GM21367 (cell line): ENCODE data around the gene CHIA.

ENCODE experiments used
- ATAC-seq: cut with Tn5 transposase; IDR thresholded peaks from one replicate; pipeline ENCODE4 v1.9.1; 2021; ENCODE audit not compliant: unreplicated experiment

CHIA gene

DNA sequence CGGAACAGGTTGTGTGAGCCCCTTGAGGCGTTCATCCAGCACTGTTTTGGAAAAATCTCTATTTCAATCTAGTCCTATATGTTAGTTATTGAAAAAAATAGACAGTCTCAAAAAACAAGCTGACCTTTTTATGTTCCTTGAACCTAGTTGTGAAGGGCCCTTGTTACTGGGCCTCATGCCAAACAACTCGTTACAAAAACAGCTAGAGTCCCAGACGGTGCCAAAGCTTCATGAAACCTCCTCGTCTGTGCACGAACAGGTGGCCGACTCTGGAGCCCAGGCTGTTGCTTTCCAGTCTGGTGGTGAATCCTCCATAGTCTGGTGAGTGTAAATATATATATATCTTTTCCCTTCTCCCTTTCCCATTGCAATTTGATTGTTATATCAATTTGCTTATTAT, at the start of gene CHIA:
Gene CHIA (plus strand): TSS at position 222 of the 400 bp plus-strand sequence. CDS start 19,617 bp downstream, outside the sequence.
- no peak for ATAC-seq

GRCh38 chr1:111241797-111242196, 48.9 kb upstream of the CHIA start:
- ATAC-seq: no peak

DNA sequence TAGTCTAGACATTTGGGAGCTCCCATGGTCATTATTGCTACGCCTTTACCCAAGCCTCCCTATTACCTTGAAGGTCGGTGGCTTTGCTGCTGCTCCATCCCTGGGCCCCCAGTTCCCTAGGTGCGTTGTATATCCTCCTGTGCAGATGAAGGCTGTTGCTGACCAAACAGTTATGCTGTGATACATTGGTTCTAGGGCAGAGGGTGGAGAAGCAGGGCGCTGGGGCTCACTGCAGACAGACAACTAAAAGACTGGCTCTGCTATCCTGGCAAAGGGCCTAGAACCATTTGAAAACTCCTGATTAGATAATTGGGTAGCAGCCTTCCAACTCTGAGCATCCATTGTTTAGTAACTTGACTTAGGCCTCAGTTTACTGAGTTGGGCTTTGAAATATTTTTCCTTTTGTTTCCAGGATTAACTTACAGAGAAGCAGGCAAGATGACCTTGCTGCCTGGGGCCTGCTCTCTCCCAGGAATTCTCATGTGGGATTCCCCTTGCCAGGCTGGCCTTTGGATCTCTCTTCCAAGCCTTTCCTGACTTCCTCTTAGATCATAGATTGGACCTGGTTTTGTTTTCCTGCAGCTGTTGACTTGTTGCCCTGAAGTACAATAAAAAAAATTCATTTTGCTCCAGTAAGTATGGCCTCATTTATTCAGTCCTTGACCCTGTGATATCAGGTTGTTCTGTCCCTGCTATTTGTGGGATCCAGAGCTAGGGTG, 47.7 kb upstream of the CHIA start:
- ATAC-seq: no peak

DNA sequence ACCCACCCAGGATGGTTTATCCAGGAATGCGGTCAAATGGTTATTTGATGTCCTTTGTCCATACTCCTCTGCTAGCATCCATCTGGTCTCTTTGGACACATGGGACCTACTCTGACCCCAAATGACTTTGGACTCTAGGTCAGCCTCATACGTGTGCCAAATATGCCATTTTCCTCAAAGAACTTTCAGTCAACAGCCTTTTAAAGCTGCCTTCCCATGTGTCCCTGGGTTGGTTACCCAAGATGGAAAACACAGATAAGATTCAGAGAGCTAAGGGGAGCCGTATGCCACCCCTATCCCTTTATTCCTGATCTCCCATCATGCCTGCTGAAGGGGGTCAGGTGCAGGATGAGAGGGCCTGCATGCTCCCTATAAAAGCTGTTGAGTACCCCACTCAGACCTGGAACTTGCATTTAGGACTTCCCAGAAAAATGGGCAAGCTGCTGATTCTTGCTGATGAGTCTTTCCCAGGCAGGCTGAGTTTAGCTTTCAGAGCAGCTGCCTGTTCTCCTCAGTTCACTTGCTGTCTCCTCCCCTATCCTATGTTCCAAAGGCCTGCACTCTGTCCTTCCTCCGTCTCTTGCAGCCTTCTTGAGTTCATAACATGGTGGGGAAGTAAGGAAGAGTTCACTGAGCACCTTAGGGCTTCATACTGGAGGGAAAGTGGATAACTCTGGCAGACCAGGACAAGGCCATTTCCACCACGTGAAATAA, 43.4 kb upstream of the CHIA start:
- ATAC-seq: no peak

DNA sequence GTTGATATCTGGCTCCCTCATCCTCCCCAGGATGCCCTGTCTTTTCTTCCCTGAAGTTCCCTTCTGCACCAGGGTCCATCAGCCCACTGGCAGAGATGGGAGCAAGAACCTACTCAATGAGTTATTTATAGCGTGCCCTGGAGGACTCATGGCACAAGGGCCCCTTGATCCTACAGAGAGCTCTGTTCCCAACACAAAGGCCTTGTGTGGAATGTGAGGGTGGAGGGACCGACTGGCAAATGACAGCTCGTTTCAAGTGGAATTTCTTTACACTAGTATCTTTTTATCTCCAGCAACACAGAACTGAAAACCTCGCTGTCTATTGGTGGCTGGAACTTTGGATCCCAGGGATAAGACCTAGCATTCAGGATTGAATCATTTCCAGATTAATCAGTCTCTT, 40.7 kb upstream of the CHIA start:
- ATAC-seq: no peak

- no peak for ATAC-seq
Measured at GRCh38 chr1:111251570-111251969, 39.1 kb upstream of the CHIA start.

- ATAC-seq: no peak
Measured at GRCh38 chr1:111252786-111253185, 37.9 kb upstream of the CHIA start.

- no peak for ATAC-seq
Measured at GRCh38 chr1:111253876-111254275, 36.8 kb upstream of the CHIA start.

DNA sequence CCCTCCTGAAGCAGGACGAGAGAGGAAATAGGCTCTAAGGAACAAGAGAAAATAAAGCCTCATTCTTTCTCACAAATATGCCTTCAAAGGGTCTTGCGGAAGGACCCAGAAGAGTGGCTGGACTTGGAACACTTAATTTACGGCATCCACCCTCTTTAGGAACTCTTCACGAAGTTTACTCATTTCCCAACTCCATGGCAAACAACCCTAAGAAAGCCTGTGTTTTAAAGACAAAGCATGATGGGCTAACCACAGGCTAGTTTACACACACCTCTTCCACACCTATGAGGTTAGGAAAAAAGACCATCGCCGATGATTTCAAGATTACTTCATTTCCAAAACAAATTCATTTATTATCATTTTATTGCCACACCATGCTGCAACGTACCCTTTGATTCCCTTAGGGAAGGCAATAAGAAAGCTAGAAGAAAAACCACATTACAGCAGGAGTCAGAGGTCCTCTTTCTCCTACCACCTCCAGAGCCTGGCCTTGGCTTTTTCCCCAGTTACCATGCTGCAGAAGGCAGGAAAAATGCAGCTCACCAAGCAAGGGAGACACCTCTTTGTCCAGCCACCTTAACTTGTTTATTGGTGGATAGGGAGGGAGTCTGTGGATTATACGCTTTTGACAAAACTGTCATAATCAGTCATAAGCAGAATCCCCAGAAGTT, 33.5 kb upstream of the CHIA start:
- no peak for ATAC-seq

DNA sequence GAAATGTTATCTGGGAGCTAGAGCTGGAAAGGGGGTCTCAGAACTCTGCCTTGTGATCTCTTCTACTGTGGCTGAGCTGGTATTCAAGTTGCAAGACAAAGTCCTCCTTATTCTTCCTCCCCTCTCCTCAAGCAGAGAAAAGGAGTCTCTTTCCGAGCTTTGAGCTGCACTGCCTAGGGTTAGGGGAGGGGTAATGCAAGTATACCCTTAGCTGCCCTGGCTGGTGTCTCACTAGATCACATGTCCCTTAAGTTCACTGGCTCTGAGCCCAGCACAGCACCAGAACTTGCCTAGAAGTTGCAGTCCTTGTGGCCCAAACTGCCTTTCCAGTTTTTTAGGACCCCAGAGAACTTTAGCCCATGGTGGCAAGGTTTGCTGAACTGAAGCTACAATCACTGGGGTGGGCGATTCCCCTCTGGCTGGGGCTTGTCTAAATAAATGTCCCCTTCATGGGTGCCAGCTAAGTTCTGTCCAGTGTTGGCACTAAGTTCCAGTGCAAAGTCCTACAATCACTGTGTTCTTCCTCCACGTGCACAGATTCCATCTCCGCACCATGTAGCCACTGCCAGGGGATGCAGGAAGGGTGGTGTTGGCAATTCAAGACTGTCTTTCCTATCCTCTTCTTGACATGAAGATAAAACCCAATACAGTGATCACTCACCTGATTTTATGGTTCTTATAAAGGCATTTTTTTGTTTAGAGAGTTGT, 22.7 kb upstream of the CHIA start:
- no peak for ATAC-seq

DNA sequence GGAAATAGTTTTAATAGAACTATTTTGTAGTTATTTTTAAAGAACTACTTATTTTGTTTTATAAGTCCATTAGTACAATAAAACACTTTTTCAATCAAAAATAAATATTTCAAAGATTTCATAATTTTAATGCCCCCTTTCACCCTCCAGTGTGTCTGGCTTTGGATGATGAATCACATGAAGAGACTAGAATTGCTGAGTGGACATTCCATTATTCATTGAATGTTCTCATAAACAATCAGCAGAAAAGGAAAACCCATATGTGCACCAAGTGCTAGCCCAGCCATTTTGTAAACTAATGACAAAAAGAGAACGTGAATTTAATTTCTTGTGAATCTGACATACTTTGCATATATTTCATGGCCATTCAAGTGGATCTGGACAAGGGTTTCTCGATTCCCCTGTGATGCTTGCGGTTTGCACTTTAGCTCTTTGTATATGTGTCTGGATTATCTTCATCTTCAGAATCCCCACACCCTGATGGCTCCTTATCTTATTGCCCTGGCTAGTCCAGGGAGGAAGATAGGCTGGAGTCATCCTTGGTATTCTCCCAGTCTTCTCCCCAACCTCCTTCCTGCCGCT, 20.7 kb upstream of the CHIA start:
- ATAC-seq: no peak

- ATAC-seq: no peak
Measured at GRCh38 chr1:111270771-111271463, 19.7 kb upstream of the CHIA start.

GRCh38 chr1:111271464-111271801, 19.2 kb upstream of the CHIA start:
- no peak for ATAC-seq

DNA sequence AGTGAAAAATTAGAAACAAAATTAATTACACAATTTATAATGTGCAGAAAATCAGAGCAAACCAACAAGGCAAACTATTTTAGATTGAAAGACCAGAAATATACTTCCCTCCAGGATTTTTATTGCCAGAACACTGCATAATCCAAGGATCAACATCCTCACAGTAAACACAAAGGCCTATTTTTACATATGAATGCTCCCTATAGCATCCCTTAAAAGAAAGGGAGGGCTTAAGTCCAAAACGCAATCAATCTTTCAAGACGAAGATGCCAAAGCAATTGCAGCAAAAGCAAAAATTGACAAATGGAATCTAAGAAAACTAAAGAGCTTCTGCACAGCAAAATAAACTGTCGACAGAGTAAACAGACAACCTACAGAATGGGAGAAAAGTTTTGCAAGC, 18.6 kb upstream of the CHIA start:
- no peak for ATAC-seq

- ATAC-seq: no peak
Measured at GRCh38 chr1:111274653-111275052, 16.0 kb upstream of the CHIA start.

DNA sequence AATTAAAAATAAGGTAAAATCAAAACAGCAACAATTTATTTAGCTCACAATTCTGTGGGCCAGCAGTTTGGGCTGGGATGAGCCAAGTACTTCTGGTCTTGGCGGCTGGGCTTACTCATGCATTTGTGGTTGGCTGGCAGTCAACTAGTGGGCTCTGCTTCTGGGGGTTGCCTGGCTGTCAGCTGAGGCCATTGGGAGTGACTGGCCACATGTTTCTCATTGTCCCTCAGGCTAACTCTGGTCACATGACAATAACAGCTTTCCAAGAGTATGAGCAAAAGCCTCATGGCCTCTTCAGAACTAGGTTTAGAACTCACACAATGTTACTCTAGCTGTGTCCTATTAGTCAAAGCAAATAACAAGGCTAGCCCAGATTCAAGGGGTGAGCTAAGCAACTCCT, 15.6 kb upstream of the CHIA start:
- no peak for ATAC-seq

- ATAC-seq: no peak
Measured at GRCh38 chr1:111275780-111276433, 14.7 kb upstream of the CHIA start.

- no peak for ATAC-seq
Measured at GRCh38 chr1:111279144-111279543, 11.5 kb upstream of the CHIA start.

DNA sequence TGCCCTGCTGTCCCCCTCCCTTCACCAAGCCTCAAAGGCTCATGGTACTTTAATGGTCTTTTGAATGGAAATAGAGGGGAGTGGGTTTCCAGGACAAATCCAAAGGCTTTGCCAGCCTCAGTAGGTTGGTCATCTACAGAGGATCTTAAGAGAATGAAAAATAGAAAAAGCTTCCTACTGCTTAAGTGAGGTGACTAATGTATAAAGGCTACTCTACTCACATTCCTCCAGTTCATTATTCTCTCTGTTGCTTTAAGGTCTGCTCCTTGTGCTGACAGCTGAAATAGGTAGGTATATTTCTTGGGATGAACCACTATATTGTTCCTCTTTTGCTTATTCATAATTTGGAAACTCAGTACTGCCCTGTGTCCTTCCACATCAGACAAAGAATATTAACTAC, 10.4 kb upstream of the CHIA start:
- ATAC-seq: no peak

- ATAC-seq: no peak
Measured at GRCh38 chr1:111281411-111281810, 9.2 kb upstream of the CHIA start.
